HG02885 (cell line): ENCODE data around the gene AUTS2.
A peak's percentile ranks its signal among the peaks of the same experiment; 100 is the strongest.
"Not testable (repeated sequence)": the region's sequence is repeated elsewhere in the genome, so short reads cannot be mapped to it uniquely, and the experiment has no call there.

Experiments
- ATAC-seq: cut with Tn5 transposase; IDR thresholded peaks from one replicate; pipeline ENCODE4 v1.9.1; 2021; ENCODE audit warnings: mild to moderate bottlenecking; ENCODE audit not compliant: unreplicated experiment, poor library complexity

Gene AUTS2

GRCh38 chr7:70810558-70811139 lies 1212.4 kb downstream of the AUTS2 start:
- no peak for ATAC-seq

- no peak for ATAC-seq
Measured at GRCh38 chr7:70812511-70812910, 1214.2 kb downstream of the AUTS2 start.

GRCh38 chr7:70822490-70822889 lies 1224.2 kb downstream of the AUTS2 start:
- ATAC-seq = not testable (repeated sequence)

- ATAC-seq = peak; percentile 93
Measured at GRCh38 chr7:70829221-70830059, 1231.2 kb downstream of the AUTS2 start.

GRCh38 chr7:70830060-70830395 lies 1231.8 kb downstream of the AUTS2 start:
- ATAC-seq = no peak

GRCh38 chr7:70830426-70830825 lies 1232.2 kb downstream of the AUTS2 start:
- no peak for ATAC-seq

GRCh38 chr7:70833726-70834125 lies 1235.5 kb downstream of the AUTS2 start:
- no peak for ATAC-seq

- ATAC-seq = no peak
Measured at GRCh38 chr7:70834424-70834823, 1236.1 kb downstream of the AUTS2 start.

- ATAC-seq = no peak
Measured at GRCh38 chr7:70835658-70836057, 1237.4 kb downstream of the AUTS2 start.

GRCh38 chr7:70836279-70836678 lies 1238.0 kb downstream of the AUTS2 start:
- no peak for ATAC-seq

- no peak for ATAC-seq
Measured at GRCh38 chr7:70836946-70837345, 1238.7 kb downstream of the AUTS2 start.

- no peak for ATAC-seq
Measured at GRCh38 chr7:70837589-70837988, 1239.3 kb downstream of the AUTS2 start.

- no peak for ATAC-seq
Measured at GRCh38 chr7:70838292-70838907, 1240.1 kb downstream of the AUTS2 start.
